Measurements from ENCODE around the gene PLEKHB2.

PLEKHB2 gene

DNA sequence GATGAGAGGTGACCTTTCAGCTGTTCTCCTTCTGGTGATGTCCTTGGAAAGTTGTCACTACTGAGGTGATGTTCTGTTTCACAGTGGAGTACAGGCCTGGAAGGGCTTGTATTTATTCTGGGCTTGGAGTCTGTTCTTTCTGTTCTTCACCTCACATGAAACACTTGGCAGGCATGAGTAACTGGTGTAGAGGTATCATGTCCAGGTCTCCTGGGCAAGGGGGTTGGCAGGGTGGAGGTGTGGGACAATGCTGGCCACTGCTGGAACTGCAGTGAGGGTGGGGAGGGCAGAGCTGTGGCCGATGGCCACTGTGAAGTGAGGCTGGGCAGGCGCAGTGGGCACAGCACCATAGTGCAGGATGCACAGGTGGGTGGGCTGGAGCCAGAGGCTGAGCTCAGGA, 35.4 kb downstream of the PLEKHB2 start:
- Histone ChIP-seq H3K4me3 (ENCODE audit: low read depth in 1 of 2, low read length in 2 of 2) (no peak overlapping the region), H3K27me3 (ENCODE audit: insufficient read depth, low read length, poor library complexity) (no peaks in the 10 kb centered on the region), H2AFZ (ENCODE audit: low read depth, low read length) (no peak overlapping the region), H3K4me2 (ENCODE audit: insufficient read depth, low read length) (no peak overlapping the region), H3K36me3 (ENCODE audit: insufficient read depth, low read length) (peaks cover 75% of the 10 kb centered on the region), H3K27ac (ENCODE audit: low read length) (no peak overlapping the region), H4K20me1 (ENCODE audit: insufficient read depth, low read length) (peaks cover 23% of the 10 kb centered on the region), H3K9me3 (ENCODE audit: insufficient read depth, low read length, severe bottlenecking) (no peaks in the 10 kb centered on the region), H3K9ac (ENCODE audit: low read depth, low read length) (no peak overlapping the region), H3K4me1 (ENCODE audit: insufficient read depth, low read length) (no peaks in the 10 kb centered on the region), H3K79me2 (ENCODE audit: insufficient read depth, low read length) (peaks cover 25% of the 10 kb centered on the region)
- no peak for ATAC-seq (ENCODE audit: insufficient read depth, low read depth)
- no peak for TF ChIP-seq EZH2 (IDR thresholded peaks at IDR 0.05; ENCODE audit: borderline replicate concordance, low read depth, low read length, severe bottlenecking)
- TF ChIP-seq, protein P1, sequence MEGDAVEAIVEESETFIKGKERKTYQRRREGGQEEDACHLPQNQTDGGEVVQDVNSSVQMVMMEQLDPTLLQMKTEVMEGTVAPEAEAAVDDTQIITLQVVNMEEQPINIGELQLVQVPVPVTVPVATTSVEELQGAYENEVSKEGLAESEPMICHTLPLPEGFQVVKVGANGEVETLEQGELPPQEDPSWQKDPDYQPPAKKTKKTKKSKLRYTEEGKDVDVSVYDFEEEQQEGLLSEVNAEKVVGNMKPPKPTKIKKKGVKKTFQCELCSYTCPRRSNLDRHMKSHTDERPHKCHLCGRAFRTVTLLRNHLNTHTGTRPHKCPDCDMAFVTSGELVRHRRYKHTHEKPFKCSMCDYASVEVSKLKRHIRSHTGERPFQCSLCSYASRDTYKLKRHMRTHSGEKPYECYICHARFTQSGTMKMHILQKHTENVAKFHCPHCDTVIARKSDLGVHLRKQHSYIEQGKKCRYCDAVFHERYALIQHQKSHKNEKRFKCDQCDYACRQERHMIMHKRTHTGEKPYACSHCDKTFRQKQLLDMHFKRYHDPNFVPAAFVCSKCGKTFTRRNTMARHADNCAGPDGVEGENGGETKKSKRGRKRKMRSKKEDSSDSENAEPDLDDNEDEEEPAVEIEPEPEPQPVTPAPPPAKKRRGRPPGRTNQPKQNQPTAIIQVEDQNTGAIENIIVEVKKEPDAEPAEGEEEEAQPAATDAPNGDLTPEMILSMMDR (IDR thresholded peaks at IDR 0.05; ENCODE audit: borderline replicate concordance, extremely low read depth, low read length, poor library complexity, severe bottlenecking) = peak; percentile 3
- DNase-seq = no peak

DNA sequence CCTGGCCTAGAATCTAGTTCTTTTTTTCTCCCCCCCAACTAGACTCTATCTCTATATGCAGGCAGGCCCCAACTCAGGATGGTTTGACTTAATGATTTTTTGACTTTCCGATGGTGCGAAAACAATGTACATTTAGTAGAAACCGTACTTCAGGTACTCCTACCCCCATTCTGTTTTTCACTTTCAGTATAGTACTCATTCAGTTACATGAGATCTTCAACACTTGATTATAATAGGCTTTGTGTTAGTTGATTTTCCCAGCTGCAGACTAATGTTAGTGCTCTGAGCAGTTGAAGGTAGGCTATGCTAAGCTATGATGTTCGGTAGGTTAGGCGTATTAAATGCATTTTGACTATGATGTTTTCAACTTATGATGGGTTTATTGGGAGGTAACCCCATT, 37.7 kb downstream of the PLEKHB2 start:
- no peak for DNase-seq
- Histone ChIP-seq H3K9me3 (ENCODE audit: insufficient read depth, low read length, severe bottlenecking) (no peaks in the 10 kb centered on the region), H4K20me1 (ENCODE audit: insufficient read depth, low read length) (peaks cover 23% of the 10 kb centered on the region), H3K4me1 (ENCODE audit: insufficient read depth, low read length) (no peaks in the 10 kb centered on the region), H3K27ac (ENCODE audit: low read length) (no peak overlapping the region), H3K27me3 (ENCODE audit: insufficient read depth, low read length, poor library complexity) (no peaks in the 10 kb centered on the region), H2AFZ (ENCODE audit: low read depth, low read length) (no peak overlapping the region), H3K79me2 (ENCODE audit: insufficient read depth, low read length) (peaks cover 14% of the 10 kb centered on the region), H3K4me3 (ENCODE audit: low read depth in 1 of 2, low read length in 2 of 2) (no peak overlapping the region), H3K36me3 (ENCODE audit: insufficient read depth, low read length) (peaks cover 85% of the 10 kb centered on the region), H3K4me2 (ENCODE audit: insufficient read depth, low read length) (no peak overlapping the region), H3K9ac (ENCODE audit: low read depth, low read length) (no peak overlapping the region)
- no peak for ATAC-seq (ENCODE audit: insufficient read depth, low read depth)
- TF ChIP-seq EZH2 (IDR thresholded peaks at IDR 0.05; ENCODE audit: borderline replicate concordance, low read depth, low read length, severe bottlenecking) = no peak
- TF ChIP-seq, protein P1 (IDR thresholded peaks at IDR 0.05; ENCODE audit: borderline replicate concordance, extremely low read depth, low read length, poor library complexity, severe bottlenecking) = no peak

DNA sequence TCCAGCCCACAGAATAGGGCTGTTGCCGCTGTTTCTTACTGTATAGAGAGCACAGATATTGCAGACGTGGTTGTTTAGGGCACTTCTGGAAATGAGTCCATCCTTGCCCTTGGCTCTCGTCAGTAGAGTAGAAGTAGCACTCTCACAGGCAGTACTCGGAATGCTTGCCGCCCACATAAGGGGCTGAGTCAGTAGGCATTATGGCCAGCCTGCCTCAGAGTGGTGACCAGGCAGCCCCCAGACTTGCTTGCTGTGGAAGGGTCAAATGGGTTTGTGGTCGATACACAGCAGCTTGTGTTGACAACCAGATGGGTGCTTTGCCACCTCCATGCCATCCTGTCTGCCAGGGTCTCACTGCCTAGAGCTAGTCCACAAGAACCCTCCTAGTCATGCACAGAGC, 38.7 kb downstream of the PLEKHB2 start:
- Histone ChIP-seq H3K4me2 (ENCODE audit: insufficient read depth, low read length) (no peak overlapping the region), H3K4me3 (ENCODE audit: low read depth in 1 of 2, low read length in 2 of 2) (no peak overlapping the region), H3K9ac (ENCODE audit: low read depth, low read length) (no peak overlapping the region), H3K36me3 (ENCODE audit: insufficient read depth, low read length) (peaks cover 88% of the 10 kb centered on the region), H3K27me3 (ENCODE audit: insufficient read depth, low read length, poor library complexity) (no peaks in the 10 kb centered on the region), H4K20me1 (ENCODE audit: insufficient read depth, low read length) (peaks cover 18% of the 10 kb centered on the region), H3K27ac (ENCODE audit: low read length) (no peak overlapping the region), H3K9me3 (ENCODE audit: insufficient read depth, low read length, severe bottlenecking) (no peaks in the 10 kb centered on the region), H2AFZ (ENCODE audit: low read depth, low read length) (no peak overlapping the region), H3K79me2 (ENCODE audit: insufficient read depth, low read length) (peaks cover 7% of the 10 kb centered on the region; the same call in 1 of the 2 replicates), H3K4me1 (ENCODE audit: insufficient read depth, low read length) (no peaks in the 10 kb centered on the region)
- ATAC-seq (ENCODE audit: insufficient read depth, low read depth) (no peak), DNase-seq (no peak)
- TF ChIP-seq, protein P1 (IDR thresholded peaks at IDR 0.05; ENCODE audit: borderline replicate concordance, extremely low read depth, low read length, poor library complexity, severe bottlenecking) = no peak
- TF ChIP-seq EZH2 (IDR thresholded peaks at IDR 0.05; ENCODE audit: borderline replicate concordance, low read depth, low read length, severe bottlenecking) = no peak

DNA sequence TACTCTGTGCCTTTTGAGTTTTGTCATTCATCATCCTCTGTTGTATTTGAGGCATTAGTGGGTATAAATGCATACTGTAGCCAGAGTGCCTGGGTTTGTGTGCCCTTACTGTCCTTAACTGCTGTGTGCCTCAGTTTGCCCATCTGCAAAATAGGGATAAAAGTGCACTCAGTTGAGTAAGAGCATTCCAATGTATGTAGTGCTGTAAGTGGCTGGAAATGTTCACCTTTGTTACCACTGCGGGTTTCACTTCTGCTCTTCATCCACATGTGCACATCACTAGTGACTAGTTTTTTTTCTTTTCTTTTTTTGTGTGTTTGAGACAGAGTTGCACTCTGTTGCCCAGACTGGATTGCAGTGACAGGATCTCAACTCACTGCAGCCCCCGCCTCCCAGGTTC, 39.9 kb downstream of the PLEKHB2 start:
- H3K9me3 ChIP-seq (ENCODE audit: insufficient read depth, low read length, severe bottlenecking) = no peaks in the 10 kb centered on the region
- H2AFZ ChIP-seq (ENCODE audit: low read depth, low read length) = no peak overlapping the region
- H3K4me3 ChIP-seq (ENCODE audit: low read depth in 1 of 2, low read length in 2 of 2) = no peak overlapping the region
- TF ChIP-seq, protein P1 (IDR thresholded peaks at IDR 0.05; ENCODE audit: borderline replicate concordance, extremely low read depth, low read length, poor library complexity, severe bottlenecking) = no peak
- H3K9ac ChIP-seq (ENCODE audit: low read depth, low read length) = no peak overlapping the region
- no peak overlapping the region for H3K27ac ChIP-seq (ENCODE audit: low read length)
- peaks cover 11% of the 10 kb centered on the region for H4K20me1 ChIP-seq (ENCODE audit: insufficient read depth, low read length)
- H3K27me3 ChIP-seq (ENCODE audit: insufficient read depth, low read length, poor library complexity) = no peaks in the 10 kb centered on the region
- H3K79me2 ChIP-seq (ENCODE audit: insufficient read depth, low read length) = peaks cover 4% of the 10 kb centered on the region; the same call in 1 of the 2 replicates
- H3K4me1 ChIP-seq (ENCODE audit: insufficient read depth, low read length) = no peaks in the 10 kb centered on the region
- DNase-seq (no peak), ATAC-seq (ENCODE audit: insufficient read depth, low read depth) (no peak)
- H3K4me2 ChIP-seq (ENCODE audit: insufficient read depth, low read length) = no peak overlapping the region
- H3K36me3 ChIP-seq (ENCODE audit: insufficient read depth, low read length) = peaks cover 87% of the 10 kb centered on the region
